ENCODE results near the gene MACF1.
"Not testable (repeated sequence)": the region's sequence is repeated elsewhere in the genome, so short reads cannot be mapped to it uniquely, and the experiment has no call there.

The MACF1 gene

GRCh38 chr1:39435597-39435996, 231.1 kb downstream of the MACF1 start:
- Histone ChIP-seq H3K9me3 (replicated peaks; ENCODE audit: low read length) (no peaks in the 10 kb centered on the region), H3K9ac (ENCODE audit: low read depth, low read length) (no peak overlapping the region), H3K27me3 (ENCODE audit: control insufficient read depth, insufficient read depth, low read length) (no peaks in the 10 kb centered on the region), H3K4me2 (ENCODE audit: low read length) (no peak overlapping the region), H3K4me3 (ENCODE audit: low read length) (no peak overlapping the region), H3K4me1 (ENCODE audit: control insufficient read depth, insufficient read depth, low read length) (peaks cover 6% of the 10 kb centered on the region), H3K36me3 (ENCODE audit: insufficient read depth, low read length) (peaks cover 82% of the 10 kb centered on the region)

- Histone ChIP-seq H3K9ac (ENCODE audit: low read depth, low read length) (no peak overlapping the region), H3K4me2 (ENCODE audit: low read length) (no peak overlapping the region), H3K4me3 (ENCODE audit: low read length) (no peak overlapping the region), H3K27me3 (ENCODE audit: control insufficient read depth, insufficient read depth, low read length) (no peaks in the 10 kb centered on the region), H3K4me1 (ENCODE audit: control insufficient read depth, insufficient read depth, low read length) (peaks cover 4% of the 10 kb centered on the region), H3K36me3 (ENCODE audit: insufficient read depth, low read length) (peaks cover 82% of the 10 kb centered on the region), H3K9me3 (replicated peaks; ENCODE audit: low read length) (no peaks in the 10 kb centered on the region)
Measured at GRCh38 chr1:39436842-39437241, 232.3 kb downstream of the MACF1 start.

GRCh38 chr1:39438042-39438441, 233.5 kb downstream of the MACF1 start:
- H3K4me2 ChIP-seq (ENCODE audit: low read length), result no peak overlapping the region
- H3K4me3 ChIP-seq (ENCODE audit: low read length), result no peak overlapping the region
- H3K9ac ChIP-seq (ENCODE audit: low read depth, low read length), result no peak overlapping the region
- peaks cover 82% of the 10 kb centered on the region for H3K36me3 ChIP-seq (ENCODE audit: insufficient read depth, low read length)
- no peaks in the 10 kb centered on the region for H3K4me1 ChIP-seq (ENCODE audit: control insufficient read depth, insufficient read depth, low read length)
- no peaks in the 10 kb centered on the region for H3K9me3 ChIP-seq (replicated peaks; ENCODE audit: low read length)
- no peaks in the 10 kb centered on the region for H3K27me3 ChIP-seq (ENCODE audit: control insufficient read depth, insufficient read depth, low read length)

- H3K4me1 ChIP-seq (ENCODE audit: control insufficient read depth, insufficient read depth, low read length), result no peaks in the 10 kb centered on the region
- no peak overlapping the region for H3K4me2 ChIP-seq (ENCODE audit: low read length)
- no peak overlapping the region for H3K4me3 ChIP-seq (ENCODE audit: low read length)
- H3K9ac ChIP-seq (ENCODE audit: low read depth, low read length), result no peak overlapping the region
- no peaks in the 10 kb centered on the region for H3K9me3 ChIP-seq (replicated peaks; ENCODE audit: low read length)
- H3K27me3 ChIP-seq (ENCODE audit: control insufficient read depth, insufficient read depth, low read length), result no peaks in the 10 kb centered on the region
- peaks cover 83% of the 10 kb centered on the region for H3K36me3 ChIP-seq (ENCODE audit: insufficient read depth, low read length)
Measured at GRCh38 chr1:39440856-39441255, 236.4 kb downstream of the MACF1 start.

- Histone ChIP-seq H3K9ac (ENCODE audit: low read depth, low read length) (no peak overlapping the region), H3K4me3 (ENCODE audit: low read length) (no peak overlapping the region), H3K9me3 (replicated peaks; ENCODE audit: low read length) (no peaks in the 10 kb centered on the region), H3K27me3 (ENCODE audit: control insufficient read depth, insufficient read depth, low read length) (no peaks in the 10 kb centered on the region), H3K36me3 (ENCODE audit: insufficient read depth, low read length) (peaks cover 80% of the 10 kb centered on the region), H3K4me1 (ENCODE audit: control insufficient read depth, insufficient read depth, low read length) (no peaks in the 10 kb centered on the region), H3K4me2 (ENCODE audit: low read length) (no peak overlapping the region)
Measured at GRCh38 chr1:39441797-39442196, 237.3 kb downstream of the MACF1 start.

GRCh38 chr1:39445573-39445972, 241.1 kb downstream of the MACF1 start:
- no peaks in the 10 kb centered on the region for H3K27me3 ChIP-seq (ENCODE audit: control insufficient read depth, insufficient read depth, low read length)
- no peaks in the 10 kb centered on the region for H3K4me1 ChIP-seq (ENCODE audit: control insufficient read depth, insufficient read depth, low read length)
- H3K4me3 ChIP-seq (ENCODE audit: low read length), result no peak overlapping the region
- no peak overlapping the region for H3K4me2 ChIP-seq (ENCODE audit: low read length)
- H3K9me3 ChIP-seq (replicated peaks; ENCODE audit: low read length), result no peaks in the 10 kb centered on the region
- peaks cover 88% of the 10 kb centered on the region for H3K36me3 ChIP-seq (ENCODE audit: insufficient read depth, low read length)
- H3K9ac ChIP-seq (ENCODE audit: low read depth, low read length), result no peak overlapping the region

- Histone ChIP-seq H3K27me3 (ENCODE audit: control insufficient read depth, insufficient read depth, low read length) (no peaks in the 10 kb centered on the region), H3K9ac (ENCODE audit: low read depth, low read length) (no peak overlapping the region), H3K36me3 (ENCODE audit: insufficient read depth, low read length) (peaks cover 87% of the 10 kb centered on the region), H3K9me3 (replicated peaks; ENCODE audit: low read length) (no peaks in the 10 kb centered on the region), H3K4me3 (ENCODE audit: low read length) (no peak overlapping the region), H3K4me2 (ENCODE audit: low read length) (no peak overlapping the region), H3K4me1 (ENCODE audit: control insufficient read depth, insufficient read depth, low read length) (peaks cover 4% of the 10 kb centered on the region)
Measured at GRCh38 chr1:39446986-39447567, 242.6 kb downstream of the MACF1 start.

GRCh38 chr1:39450041-39450440, 245.5 kb downstream of the MACF1 start:
- H3K4me3 ChIP-seq (ENCODE audit: low read length); H3K9ac ChIP-seq (ENCODE audit: low read depth, low read length); H3K9me3 ChIP-seq (replicated peaks; ENCODE audit: low read length); H3K27me3 ChIP-seq (ENCODE audit: control insufficient read depth, insufficient read depth, low read length); H3K4me2 ChIP-seq (ENCODE audit: low read length); H3K4me1 ChIP-seq (ENCODE audit: control insufficient read depth, insufficient read depth, low read length): not testable (repeated sequence)
- H3K36me3 ChIP-seq (ENCODE audit: insufficient read depth, low read length), result peaks cover 91% of the 10 kb centered on the region

GRCh38 chr1:39450956-39451606, 246.6 kb downstream of the MACF1 start:
- Histone ChIP-seq H3K4me2 (ENCODE audit: low read length) (no peak overlapping the region), H3K4me1 (ENCODE audit: control insufficient read depth, insufficient read depth, low read length) (peaks cover 4% of the 10 kb centered on the region), H3K27me3 (ENCODE audit: control insufficient read depth, insufficient read depth, low read length) (no peaks in the 10 kb centered on the region), H3K36me3 (ENCODE audit: insufficient read depth, low read length) (peaks cover 92% of the 10 kb centered on the region), H3K4me3 (ENCODE audit: low read length) (no peak overlapping the region), H3K9ac (ENCODE audit: low read depth, low read length) (no peak overlapping the region), H3K9me3 (replicated peaks; ENCODE audit: low read length) (no peaks in the 10 kb centered on the region)

- H3K4me2 ChIP-seq (ENCODE audit: low read length), result no peak overlapping the region
- H3K27me3 ChIP-seq (ENCODE audit: control insufficient read depth, insufficient read depth, low read length), result no peaks in the 10 kb centered on the region
- no peaks in the 10 kb centered on the region for H3K9me3 ChIP-seq (replicated peaks; ENCODE audit: low read length)
- peaks cover 4% of the 10 kb centered on the region for H3K4me1 ChIP-seq (ENCODE audit: control insufficient read depth, insufficient read depth, low read length)
- no peak overlapping the region for H3K9ac ChIP-seq (ENCODE audit: low read depth, low read length)
- H3K36me3 ChIP-seq (ENCODE audit: insufficient read depth, low read length), result peaks cover 95% of the 10 kb centered on the region
- H3K4me3 ChIP-seq (ENCODE audit: low read length), result no peak overlapping the region
Measured at GRCh38 chr1:39452081-39452480, 247.6 kb downstream of the MACF1 start.

GRCh38 chr1:39452540-39452939, 248.0 kb downstream of the MACF1 start:
- Histone ChIP-seq H3K4me2 (ENCODE audit: low read length) (no peak overlapping the region), H3K9me3 (replicated peaks; ENCODE audit: low read length) (no peaks in the 10 kb centered on the region), H3K36me3 (ENCODE audit: insufficient read depth, low read length) (peaks cover 95% of the 10 kb centered on the region), H3K27me3 (ENCODE audit: control insufficient read depth, insufficient read depth, low read length) (no peaks in the 10 kb centered on the region), H3K9ac (ENCODE audit: low read depth, low read length) (no peak overlapping the region), H3K4me1 (ENCODE audit: control insufficient read depth, insufficient read depth, low read length) (peaks cover 4% of the 10 kb centered on the region), H3K4me3 (ENCODE audit: low read length) (no peak overlapping the region)

- H3K4me3 ChIP-seq (ENCODE audit: low read length), result no peak overlapping the region
- H3K4me2 ChIP-seq (ENCODE audit: low read length), result no peak overlapping the region
- H3K4me1 ChIP-seq (ENCODE audit: control insufficient read depth, insufficient read depth, low read length), result peaks cover 4% of the 10 kb centered on the region
- H3K36me3 ChIP-seq (ENCODE audit: insufficient read depth, low read length), result peaks cover 95% of the 10 kb centered on the region
- H3K9ac ChIP-seq (ENCODE audit: low read depth, low read length), result no peak overlapping the region
- no peaks in the 10 kb centered on the region for H3K27me3 ChIP-seq (ENCODE audit: control insufficient read depth, insufficient read depth, low read length)
- H3K9me3 ChIP-seq (replicated peaks; ENCODE audit: low read length), result no peaks in the 10 kb centered on the region
Measured at GRCh38 chr1:39453603-39454002, 249.1 kb downstream of the MACF1 start.

Measured in skeletal muscle satellite cell (primary cell).